Heart left ventricle (tissue), 16 donors: ENCODE measurements around the gene TNNI3K. TPM values are rescaled to one million over a fixed set of nuclear protein-coding genes. Genes with fewer than 3 reads are reported as not detected.
A peak's percentile ranks its signal among the peaks of the same experiment; 100 is the strongest.
"Not testable (repeated sequence)": the region's sequence is repeated elsewhere in the genome, so short reads cannot be mapped to it uniquely, and the experiment has no call there.

Experiments
- ATAC-seq, 4 donors: fragments of 200-7000 bp; cut with Tn5 transposase; one replicate each; pipeline ENCODE4 v1.9.1; 2020 to 2022; ENCODE audit warnings: moderate library complexity in 4 of 4, mild to moderate bottlenecking in 3 of 4, moderate number of reproducible peaks in 1 of 4
- DNase-seq, 5 donors: peaks; one replicate each; pipeline ENCODE4 v3.0.0-alpha.2; 2020
- H3K27ac ChIP-seq, 12 donors: fragments of 200-600 bp; sonication (generic) in 4 of 12; one replicate each; pipeline versions ENCODE4 v1.5.0 to v1.8.0; 2016 to 2022; ENCODE audit warnings: mild to moderate bottlenecking in 2 of 12
- H3K27me3 ChIP-seq, 9 donors: fragments of 200-600 bp; sonication (generic) in 2 of 9; one replicate each; pipeline versions ENCODE4 v1.5.1 to v1.8.0; 2016 to 2022; ENCODE audit warnings: mild to moderate bottlenecking in 3 of 9
- H3K36me3 ChIP-seq, 9 donors: fragments of 200-600 bp; sonication (generic) in 2 of 9; one replicate each; pipeline versions ENCODE4 v1.5.0 to v1.8.0; 2018 to 2022; ENCODE audit warnings: mild to moderate bottlenecking in 2 of 9
- H3K4me1 ChIP-seq, 12 donors: fragments of 200-600 bp; sonication (generic) in 4 of 12; one replicate each; pipeline versions ENCODE4 v1.5.0 to v1.8.0; 2016 to 2022; ENCODE audit warnings: mild to moderate bottlenecking in 3 of 12
- H3K4me3 ChIP-seq, 12 donors: fragments of 200-600 bp; sonication (generic) in 4 of 12; one replicate each; pipeline versions ENCODE4 v1.5.0 to v1.8.0; 2017 to 2022; ENCODE audit warnings: mild to moderate bottlenecking in 9 of 12, moderate library complexity in 4 of 12
- H3K9me3 ChIP-seq, 12 donors: fragments of 200-600 bp; sonication (generic) in 4 of 12; one replicate each; pipeline versions ENCODE4 v1.5.0 to v1.8.0; 2016 to 2022; ENCODE audit warnings: mild to moderate bottlenecking in 1 of 12
- POLR2A ChIP-seq, 2 donors: fragments of 450-650 bp; IDR thresholded peaks; one replicate each; pipeline ENCODE4 v1.6.1; 2017; ENCODE audit warnings: antibody characterized with exemption in 2 of 2, mild to moderate bottlenecking in 2 of 2, moderate library complexity in 2 of 2
- WGBS, 4 donors: extraction: QIAGEN DNeasy Blood & Tissue Kit in 2 of 4; methylation state at CpG; one replicate each; pipeline versions ENCODE4 v1.1.5 to v1.1.7; 2013 to 2018; 5-methylcytosine and 5-hydroxymethylcytosine counted together
- intact Hi-C, 10 donors: fragments of 100-400 bp; cut with DNase I; formaldehyde crosslinking; loops; one replicate each; pipeline versions ENCODE4 v1.11.1 to v1.14.2; 2022
- polyA plus RNA-seq, 2 donors: library from polyadenylated mRNA; stranded (reverse); fragments of 200-250 nt; gene quantifications; one replicate each; pipeline ENCODE4 v1.2.3, GENCODE V29; 2013
- total RNA-seq, 9 donors: library from RNA; depleted of rRNA in 2 of 9; stranded (reverse); fragments of >200 nt in 2 of 9; fragmentation: NEBNext Ultra II Directional in 3 of 9; extraction: Animal tissue kit (Norgen Biotek cat#: 25700) in 3 of 9; gene quantifications; one replicate each; pipeline versions ENCODE4 v1.1.0 to v1.2.4, GENCODE V29; 2016 to 2023
- TF ChIP-seq, protein P1 (sequence below), 12 donors: fragments of 200-600 bp; sonication (generic) in 4 of 12; IDR thresholded peaks; one replicate each; pipeline versions ENCODE4 v1.5.0 to v1.8.0; 2018 to 2022; ENCODE audit warnings: antibody characterized with exemption in 12 of 12, mild to moderate bottlenecking in 5 of 12
- donor health status: ischemic (EF 13 %, LVEDD 7.1; RV severe dilation, severe dysfunction).
- donor health status: healthy with polysubstance abuse.
- donor health status: DM: no; HTN: yes; CAD: no.
- donor health status: DM: no; HTN: no; CAD: no.
- donor health status: ischemic (EF 25% LVEDD 6.9; RV normal size, moderate dysfunction).
- donor health status: ischemic (EF 25% LVEDD 5.7; RV mildly dilated, moderate dysfunction).
- donor health status: healthy.
- donor health status: DM: yes; HTN: yes; CAD: no.
- donor health status: ischemic (EF 35%, LVEDD 5.7; RV mildly dilated, moderate dysfunction).
- donor health status: nonischemic (EF 11% LVEDD 7.7; RV severe dilation, severe dysfunction).
- donor health status: DM: yes; HTN: yes; CAD: no.
- donor health status: PGD.
- donor health status: ischemic (EF 29% LVEDD 5.4; RV normal size, mild dysfunction).
- donor health status: nonischemic (EF 23%, LVEDD 6.1; RV moderate dilation, normal function).

Gene TNNI3K
- total and polyA plus RNA-seq, 11 donors = 11.5 to 108 (median 59.9) TPM

DNA sequence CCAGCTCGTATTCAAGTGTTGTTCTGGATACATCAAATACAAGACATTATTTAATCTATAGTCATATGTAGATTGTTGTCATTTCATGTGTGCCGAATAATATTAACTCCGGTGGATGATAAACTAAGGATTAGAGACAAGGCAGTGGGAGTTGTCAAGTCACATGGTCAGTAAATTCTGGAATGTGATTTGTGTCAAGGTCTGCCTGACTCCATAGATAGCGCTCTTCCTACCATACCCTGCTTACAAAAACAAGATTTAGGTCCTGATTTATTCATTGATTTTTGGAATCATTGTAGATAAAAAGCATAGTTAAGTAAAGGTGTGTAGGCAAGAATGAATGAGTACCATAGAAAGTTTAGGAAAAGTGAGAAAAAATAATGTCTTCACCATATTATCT is 2.6 kb downstream of the TNNI3K start:
- Histone ChIP-seq H3K4me3 (peak overlapping the region in 10 of 12 donors; percentile 5 to 57 (median 47)), H3K4me1 (no peaks in the 10 kb centered on the region), H3K27me3 (no peaks in the 10 kb centered on the region), H3K36me3 (peaks cover 0 to 10% (median 0%) of the 10 kb centered on the region in 9 donors), H3K9me3 (peaks cover 0 to 5% (median 0%) of the 10 kb centered on the region in 12 donors), H3K27ac (peak overlapping the region in 10 of 12 donors; percentile 38 to 84 (median 70))
- intact Hi-C loops = loop anchor here in 2 of 10 donors (5.0 to 10.0 kb wide), 2 partner anchors 125 to 227 kb away; no protein-coding TSS in a partner anchor
- ATAC-seq = peak in 3 of 4 donors; percentile 46 to 52 (median 50)
- DNase-seq = no peak
- TF ChIP-seq, protein P1, sequence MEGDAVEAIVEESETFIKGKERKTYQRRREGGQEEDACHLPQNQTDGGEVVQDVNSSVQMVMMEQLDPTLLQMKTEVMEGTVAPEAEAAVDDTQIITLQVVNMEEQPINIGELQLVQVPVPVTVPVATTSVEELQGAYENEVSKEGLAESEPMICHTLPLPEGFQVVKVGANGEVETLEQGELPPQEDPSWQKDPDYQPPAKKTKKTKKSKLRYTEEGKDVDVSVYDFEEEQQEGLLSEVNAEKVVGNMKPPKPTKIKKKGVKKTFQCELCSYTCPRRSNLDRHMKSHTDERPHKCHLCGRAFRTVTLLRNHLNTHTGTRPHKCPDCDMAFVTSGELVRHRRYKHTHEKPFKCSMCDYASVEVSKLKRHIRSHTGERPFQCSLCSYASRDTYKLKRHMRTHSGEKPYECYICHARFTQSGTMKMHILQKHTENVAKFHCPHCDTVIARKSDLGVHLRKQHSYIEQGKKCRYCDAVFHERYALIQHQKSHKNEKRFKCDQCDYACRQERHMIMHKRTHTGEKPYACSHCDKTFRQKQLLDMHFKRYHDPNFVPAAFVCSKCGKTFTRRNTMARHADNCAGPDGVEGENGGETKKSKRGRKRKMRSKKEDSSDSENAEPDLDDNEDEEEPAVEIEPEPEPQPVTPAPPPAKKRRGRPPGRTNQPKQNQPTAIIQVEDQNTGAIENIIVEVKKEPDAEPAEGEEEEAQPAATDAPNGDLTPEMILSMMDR (IDR thresholded peaks at IDR 0.05) = no peak
- TF ChIP-seq POLR2A (IDR thresholded peaks at IDR 0.05) = no peak
- 44 to 61% (median 60%) methylated on average over 4 of the region's 4 CpGs for WGBS, 4 donors

DNA sequence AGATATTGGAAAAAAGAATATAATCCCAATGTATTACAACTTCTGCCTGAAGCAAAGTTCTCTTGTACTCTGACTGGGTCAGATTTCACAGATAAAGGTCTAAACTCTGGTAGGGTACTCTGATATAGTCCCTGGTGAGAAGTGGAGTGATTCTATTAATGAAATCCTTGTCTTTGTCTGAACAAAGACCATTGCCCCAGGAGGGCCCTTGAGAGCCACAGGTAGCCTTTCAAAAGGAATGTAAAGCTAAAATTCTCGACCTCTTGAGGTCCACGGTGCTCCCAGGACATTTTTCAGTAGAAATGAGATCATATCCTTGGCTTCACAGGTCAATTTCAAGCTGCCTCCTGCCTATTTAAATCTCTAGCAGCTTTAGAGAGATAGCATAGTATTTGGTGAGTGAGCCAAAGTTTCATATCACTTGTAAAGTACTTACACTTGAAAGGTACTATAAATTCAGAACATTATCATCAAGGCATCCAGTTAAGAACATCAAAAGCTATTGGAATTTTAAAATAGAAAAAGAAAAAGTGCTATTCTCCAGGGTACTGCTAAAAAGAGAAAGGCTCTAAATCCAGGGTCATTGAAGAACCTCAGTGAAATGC is 10.1 kb downstream of the TNNI3K start:
- no peaks in the 10 kb centered on the region for H3K27me3 ChIP-seq
- H3K4me3 ChIP-seq = peak overlapping the region in 2 of 12 donors; percentile 2 to 10
- peaks cover 0 to 9% (median 0%) of the 10 kb centered on the region in 9 donors for H3K36me3 ChIP-seq
- ATAC-seq = peak; percentile 40 to 75 (median 57)
- peak overlapping the region; percentile 10 to 82 (median 62) for H3K27ac ChIP-seq
- peaks cover 0 to 14% (median 0%) of the 10 kb centered on the region in 12 donors for H3K9me3 ChIP-seq
- 2 to 5% (median 3%) methylated on average over 2 of the region's 2 CpGs for WGBS, 4 donors
- intact Hi-C loops = loop anchor here in 2 of 10 donors (5.0 to 10.0 kb wide), 3 partner anchors 70 to 222 kb away; no protein-coding TSS in a partner anchor
- H3K4me1 ChIP-seq = peaks cover 0 to 25% (median 0%) of the 10 kb centered on the region in 12 donors
- DNase-seq = no peak
- TF ChIP-seq POLR2A (IDR thresholded peaks at IDR 0.05) = no peak
- TF ChIP-seq, protein P1 (IDR thresholded peaks at IDR 0.05) = no peak

DNA sequence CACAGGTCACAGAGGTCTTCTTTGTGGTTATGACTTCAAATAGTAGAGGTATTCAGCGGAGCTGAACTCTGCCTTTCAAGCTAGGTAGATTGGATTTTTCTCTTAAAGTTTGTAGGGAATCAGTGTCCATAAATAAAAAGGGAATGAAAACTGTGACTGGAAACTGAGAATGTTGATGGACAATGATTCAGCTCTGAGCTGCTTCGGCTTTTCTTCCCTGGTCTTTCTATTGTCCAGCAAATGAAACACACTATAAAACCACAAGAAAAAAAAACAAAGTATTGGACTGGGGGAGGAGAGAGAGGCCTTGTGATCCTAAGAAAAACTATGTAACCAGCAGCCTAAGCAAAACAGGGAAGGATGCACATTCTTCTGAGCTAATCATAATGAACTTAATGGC is 11.1 kb downstream of the TNNI3K start:
- ATAC-seq (no peak), DNase-seq (no peak)
- H3K27ac ChIP-seq = peak overlapping the region in 10 of 12 donors; percentile 1 to 82 (median 58)
- WGBS, 4 donors = 74 to 87% (median 79%) methylated on average over 2 of the region's 2 CpGs
- no peak for TF ChIP-seq POLR2A (IDR thresholded peaks at IDR 0.05)
- TF ChIP-seq, protein P1 (IDR thresholded peaks at IDR 0.05) = no peak
- no peaks in the 10 kb centered on the region for H3K27me3 ChIP-seq
- peaks cover 0 to 25% (median 0%) of the 10 kb centered on the region in 12 donors for H3K4me1 ChIP-seq
- H3K4me3 ChIP-seq = no peak overlapping the region
- intact Hi-C loops = loop anchor here in 2 of 10 donors (5.0 to 10.0 kb wide), 3 partner anchors 68 to 221 kb away; no protein-coding TSS in a partner anchor
- H3K9me3 ChIP-seq = peaks cover 0 to 10% (median 0%) of the 10 kb centered on the region in 12 donors
- H3K36me3 ChIP-seq = peaks cover 0 to 17% (median 0%) of the 10 kb centered on the region in 9 donors

DNA sequence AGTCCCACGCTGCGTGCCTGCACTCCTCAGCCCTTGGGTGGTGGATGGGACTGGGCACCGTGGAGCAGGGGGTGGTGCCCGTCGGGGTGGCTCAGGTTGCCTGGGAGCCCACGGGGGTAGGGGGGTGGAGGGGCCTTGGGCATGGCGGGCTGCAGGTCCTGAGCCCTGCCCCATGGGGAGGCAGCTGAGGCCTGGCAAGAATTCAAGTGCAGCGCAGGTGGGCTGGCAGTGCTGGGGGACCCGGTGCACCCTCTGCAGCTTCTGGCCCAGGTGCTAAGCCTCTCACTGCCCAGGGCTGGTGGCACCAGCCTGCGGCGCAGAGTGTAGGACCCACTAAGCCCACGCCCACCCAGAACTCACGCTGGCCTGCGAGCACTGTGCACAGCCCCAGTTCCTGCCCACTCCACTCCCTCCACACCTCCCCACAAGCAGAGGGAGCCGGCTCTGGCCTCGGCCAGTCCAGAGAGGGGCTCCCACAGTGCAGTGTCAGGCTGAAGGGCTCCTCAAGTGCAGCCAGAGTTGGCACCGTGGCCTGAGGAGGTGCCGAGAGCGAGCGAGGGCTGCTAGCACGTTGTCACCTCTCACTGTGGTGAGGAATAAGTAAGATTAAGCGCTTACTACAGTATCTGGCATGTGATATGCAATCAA is 12.8 kb downstream of the TNNI3K start:
- peak in 3 of 4 donors; percentile 26 to 82 (median 33) for ATAC-seq
- TF ChIP-seq POLR2A (IDR thresholded peaks at IDR 0.05) = no peak
- TF ChIP-seq, protein P1 (IDR thresholded peaks at IDR 0.05) = no peak

DNA sequence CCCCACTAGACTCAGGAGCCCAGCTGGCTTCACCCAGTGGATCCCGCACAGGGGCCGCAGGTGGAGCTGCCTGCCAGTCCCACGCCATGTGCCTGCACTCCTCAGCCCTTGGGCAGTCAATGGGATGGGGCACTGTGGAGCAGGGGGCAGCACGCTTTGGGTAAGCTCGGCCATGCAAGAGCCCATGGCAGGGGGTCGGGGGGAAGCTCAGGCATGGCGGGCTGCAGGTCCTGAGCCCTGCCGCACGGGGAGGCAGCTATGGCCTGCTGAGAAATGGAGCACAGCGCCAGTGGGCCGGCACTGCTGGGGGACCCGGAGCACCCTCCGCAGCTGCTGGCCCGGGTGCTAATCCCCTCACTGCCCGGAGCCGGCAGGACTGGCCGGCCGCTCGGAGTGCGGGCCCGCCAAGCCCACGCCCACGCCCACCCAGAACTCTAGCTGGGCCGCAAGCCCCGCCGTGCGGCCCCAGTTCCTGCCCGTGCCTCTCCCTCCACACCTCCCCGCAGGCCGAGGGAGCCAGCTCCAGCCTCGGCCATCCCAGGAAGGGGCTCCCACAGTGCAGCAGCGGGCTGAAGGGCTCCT is 18.1 kb downstream of the TNNI3K start:
- ATAC-seq (peak in 1 of 4 donors; percentile 54), DNase-seq (peak in 2 of 5 donors; percentile 13 to 46)
- H3K36me3 ChIP-seq = peaks cover 0 to 56% (median 14%) of the 10 kb centered on the region in 9 donors
- H3K27ac ChIP-seq, H3K4me1 ChIP-seq, intact Hi-C loops, H3K4me3 ChIP-seq, H3K27me3 ChIP-seq, H3K9me3 ChIP-seq: not testable (repeated sequence)
- 85 to 96% (median 91%) methylated on average over 4 to 32 of the region's 32 CpGs for whole genome bisulfite sequencing, 4 donors

More for the DNA sequence above, 12.8 kb downstream of the TNNI3K start:
- 64 to 81% (median 77%) methylated on average over 14 to 22 of the region's 22 CpGs for WGBS, 4 donors
- Histone ChIP-seq H3K27me3 (no peaks in the 10 kb centered on the region), H3K4me3 (no peak overlapping the region), H3K9me3 (peaks cover 0 to 10% (median 0%) of the 10 kb centered on the region in 12 donors), H3K27ac (peak overlapping the region in 3 of 12 donors; percentile 7 to 30 (median 14)), H3K4me1 (peaks cover 0 to 25% (median 0%) of the 10 kb centered on the region in 12 donors), H3K36me3 (peaks cover 0 to 31% (median 11%) of the 10 kb centered on the region in 9 donors)
- DNase-seq = peak in 4 of 5 donors; percentile 8 to 56 (median 36)
- intact Hi-C loops = loop anchor here in 2 of 10 donors (5.0 to 10.0 kb wide), 3 partner anchors 67 to 219 kb away; no protein-coding TSS in a partner anchor
